GM10266 (cell line): ENCODE data around the gene JAML.
A peak's percentile ranks its signal among the peaks of the same experiment; 100 is the strongest.

ENCODE experiments used
- DNase-seq: peaks from one replicate; pipeline ENCODE4 v3.0.0; 2012; ENCODE audit errors: extremely low spot score
- CTCF ChIP-seq: IDR thresholded peaks from 2 replicates; pipeline ENCODE4 v1.5.1; 2012; ENCODE audit warnings: mild to moderate bottlenecking, low read depth; ENCODE audit not compliant: control insufficient read depth, insufficient read depth; ENCODE audit errors: missing control alignments

Gene JAML

GRCh38 chr11:118145285-118146227 lies 79.3 kb downstream of the JAML start:
- DNase-seq = peak; percentile 95
- TF ChIP-seq CTCF = peak; percentile 89

- no peak for DNase-seq
- TF ChIP-seq CTCF = no peak
Measured at GRCh38 chr11:118144301-118145268, 80.2 kb downstream of the JAML start.
